SH-SY5Y (cell line): Measurements from ENCODE around the gene MREG.

Experiments used
- GATA2 ChIP-seq: IDR thresholded peaks from 2 replicates; pipeline ENCODE4 v1.6.1; 2011; ENCODE audit warnings: mild to moderate bottlenecking, low read depth, low read length
- GATA3 ChIP-seq: IDR thresholded peaks from 2 replicates; pipeline ENCODE4 v1.6.1; 2011; ENCODE audit warnings: low read depth, mild to moderate bottlenecking, low read length, moderate library complexity

DNA sequence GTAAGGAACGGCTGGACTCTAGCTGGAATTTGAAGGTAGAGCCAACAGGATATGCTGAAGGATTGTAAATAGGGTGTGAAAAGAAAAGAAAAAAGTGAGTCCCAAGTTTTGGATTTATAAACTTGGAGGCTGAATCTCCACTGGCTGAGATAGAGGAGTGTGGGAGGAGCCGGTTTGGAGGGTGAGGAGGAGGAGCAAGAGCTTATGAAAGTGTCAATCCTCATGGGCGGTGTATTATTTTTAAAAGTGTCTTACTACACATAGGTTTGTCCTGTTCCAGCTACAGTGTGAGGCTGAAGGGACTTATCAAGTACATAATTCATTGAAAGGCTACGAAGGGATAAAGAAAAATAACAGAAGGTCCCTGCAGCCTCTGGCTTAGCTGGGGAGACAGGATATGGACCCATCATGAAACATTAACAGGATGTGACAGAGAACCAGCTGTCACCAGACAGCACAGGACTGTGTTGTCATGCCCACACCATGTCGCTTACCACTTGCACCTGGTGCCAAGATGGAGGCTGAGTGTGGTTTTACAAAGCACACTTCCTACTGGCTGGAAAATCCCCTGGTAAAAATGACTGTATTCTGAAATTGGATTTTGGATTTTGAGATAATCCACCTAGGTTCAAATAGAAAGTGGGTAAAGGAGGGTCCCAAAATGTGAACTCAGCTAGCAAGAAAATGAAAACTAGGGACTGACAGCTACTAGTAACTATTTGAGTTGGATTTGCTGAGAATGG, 2.5 kb upstream of the MREG start:
- no peak for TF ChIP-seq GATA3
- no peak for TF ChIP-seq GATA2
